Right kidney (tissue), 1 donor: ENCODE measurements around the gene OR2V1.
"Not testable (repeated sequence)": the region's sequence is repeated elsewhere in the genome, so short reads cannot be mapped to it uniquely, and the experiment has no call there.

Experiments
- DNase-seq: peaks from one replicate; pipeline ENCODE4 v3.0.0-alpha.2; 2016

The OR2V1 gene

DNA sequence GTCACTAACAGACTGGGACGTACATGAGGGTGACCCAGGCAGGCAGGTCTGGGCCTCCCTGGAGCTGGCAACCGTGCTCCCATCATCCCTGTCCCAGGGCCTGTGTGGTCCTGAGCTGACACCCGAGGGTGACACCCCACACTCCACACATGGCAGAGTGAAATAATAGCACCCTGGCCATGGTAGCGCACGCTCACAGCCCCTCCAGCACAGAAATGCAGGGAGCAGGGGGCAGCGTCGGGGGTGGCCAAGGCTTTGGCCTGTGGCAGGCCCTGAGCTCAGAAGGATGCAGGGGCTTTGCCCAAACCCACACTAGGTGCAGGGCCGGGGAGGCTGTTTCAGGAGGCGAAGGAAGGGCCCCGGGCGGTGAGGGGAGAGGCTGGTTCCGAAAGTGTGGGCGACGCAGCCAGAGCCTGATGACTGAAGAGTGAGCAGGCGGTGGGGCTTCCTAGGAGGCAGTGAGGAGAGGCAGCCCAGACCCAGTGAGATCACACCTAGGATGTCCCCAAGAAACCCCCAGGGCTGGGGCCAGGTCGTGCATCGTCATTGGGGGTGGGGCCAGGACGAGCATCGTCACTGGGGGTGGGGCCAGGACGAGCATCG is 29.3 kb upstream of the OR2V1 start:
- peak; percentile 22 for DNase-seq

DNA sequence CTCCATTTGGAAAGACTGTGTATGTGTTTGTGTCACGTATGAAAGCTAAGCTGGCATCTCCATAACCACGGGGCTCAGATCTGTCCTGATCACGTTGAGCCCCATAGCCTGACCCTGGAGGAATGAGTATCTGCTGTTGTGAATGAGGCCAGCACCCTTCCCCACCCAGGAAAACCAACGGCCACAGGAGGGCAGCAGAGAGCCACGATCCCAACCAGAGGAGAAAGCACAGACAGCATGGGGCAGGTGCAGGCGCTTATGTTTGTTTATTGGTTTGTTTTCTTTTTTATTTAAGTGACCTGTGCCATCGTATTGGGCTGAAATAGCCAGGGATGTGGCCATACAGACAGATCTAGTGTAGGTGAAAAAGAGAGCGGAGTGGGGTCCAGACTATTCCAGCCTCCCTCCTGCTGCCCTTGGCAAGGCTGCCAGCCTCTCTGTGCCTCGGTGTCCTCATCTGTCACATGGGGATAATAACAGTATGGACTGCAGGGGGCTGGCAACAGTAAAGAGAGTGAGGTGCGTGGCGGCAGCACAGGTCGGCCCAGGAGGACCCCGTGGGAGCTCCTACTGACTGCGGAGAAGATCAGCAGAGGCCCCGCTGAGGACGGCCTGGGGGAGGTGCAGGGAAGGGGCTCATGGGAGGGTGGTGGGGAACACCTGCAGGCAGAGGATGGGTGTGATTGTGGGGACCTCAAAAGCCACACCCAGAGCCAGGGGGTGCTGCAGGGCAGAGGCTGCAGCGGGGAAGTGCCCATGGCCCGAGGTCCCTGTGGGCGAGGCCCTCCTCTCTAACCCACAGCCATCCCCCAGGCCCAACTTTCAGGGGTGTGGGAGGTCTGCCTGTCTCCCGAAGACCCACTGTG is 28.6 kb upstream of the OR2V1 start:
- peak; percentile 64 for DNase-seq

DNA sequence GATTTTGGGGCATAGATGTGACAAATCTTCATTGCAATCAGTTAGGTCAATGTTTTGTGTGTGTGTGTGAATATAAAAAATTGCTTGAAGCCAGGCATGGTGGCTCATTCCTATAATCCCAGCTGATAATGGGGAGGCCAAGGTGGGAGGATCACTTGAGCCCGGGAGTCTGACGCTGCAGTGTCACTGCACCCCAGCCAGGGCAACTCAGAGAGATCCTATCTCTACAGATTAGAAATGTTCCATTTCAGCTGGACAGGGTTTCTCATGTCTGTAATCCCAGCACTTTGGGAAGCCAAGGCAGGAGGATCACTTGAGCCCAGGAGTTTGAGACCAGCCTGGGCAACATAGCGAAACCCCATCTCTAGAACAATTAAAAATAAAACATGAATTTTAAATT is 27.9 kb upstream of the OR2V1 start:
- DNase-seq: no peak

DNA sequence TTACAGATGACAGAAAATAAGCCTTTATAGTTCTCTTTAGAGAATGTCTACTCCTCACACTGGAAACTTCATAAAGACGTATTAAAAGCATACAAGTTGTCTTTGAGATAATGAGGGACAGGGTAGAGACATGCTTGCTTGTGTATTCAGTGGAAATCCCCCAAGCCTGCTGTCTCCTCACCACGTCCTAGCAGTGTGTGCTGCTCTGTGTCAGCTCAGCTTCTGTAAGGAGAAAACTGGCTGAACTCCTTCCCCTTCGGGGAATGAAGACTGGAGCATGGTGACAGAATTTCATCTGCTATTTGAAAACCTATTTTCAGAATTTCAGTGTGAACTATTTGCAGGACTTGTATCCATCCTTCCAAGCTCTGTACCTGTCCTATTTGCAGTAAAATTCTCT is 25.8 kb upstream of the OR2V1 start:
- no peak for DNase-seq

DNA sequence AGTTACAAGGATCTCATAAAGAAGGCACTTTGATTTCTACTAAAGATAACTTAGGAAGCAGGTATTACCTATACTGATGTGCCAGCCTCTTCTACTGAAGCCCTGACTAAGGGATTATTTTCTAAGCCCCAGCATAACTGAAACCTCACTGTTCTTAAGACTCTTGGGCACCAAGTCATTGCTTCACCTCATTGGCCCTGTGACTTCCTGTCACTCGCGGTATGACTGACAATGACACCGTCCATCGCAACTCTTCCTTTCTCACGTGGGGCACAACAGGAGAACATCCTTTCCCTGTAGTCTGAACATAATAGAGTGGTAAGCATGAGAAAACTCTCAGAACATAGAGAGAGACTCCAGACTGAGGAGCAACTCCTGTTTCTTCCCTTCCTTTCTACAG is 22.8 kb upstream of the OR2V1 start:
- no peak for DNase-seq

DNA sequence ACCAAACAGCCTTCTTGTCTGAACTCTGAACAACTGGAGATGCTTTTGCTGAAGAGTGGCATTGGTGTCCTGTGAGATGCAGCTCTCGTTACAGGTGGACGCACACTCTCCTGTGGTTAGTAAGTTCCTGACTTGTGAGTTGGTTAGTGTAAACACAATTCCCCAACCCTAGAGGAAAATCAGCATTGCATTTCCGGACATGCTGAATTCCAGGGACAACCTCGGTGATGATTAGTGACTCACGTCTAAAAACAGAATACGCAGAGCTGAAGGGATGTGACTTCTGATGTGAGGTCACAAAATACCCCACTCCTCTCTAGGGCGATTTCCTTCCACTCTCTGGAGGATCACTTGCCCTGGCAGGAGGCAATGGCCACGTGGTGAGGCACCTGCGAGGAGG is 21.4 kb upstream of the OR2V1 start:
- DNase-seq: no peak

DNA sequence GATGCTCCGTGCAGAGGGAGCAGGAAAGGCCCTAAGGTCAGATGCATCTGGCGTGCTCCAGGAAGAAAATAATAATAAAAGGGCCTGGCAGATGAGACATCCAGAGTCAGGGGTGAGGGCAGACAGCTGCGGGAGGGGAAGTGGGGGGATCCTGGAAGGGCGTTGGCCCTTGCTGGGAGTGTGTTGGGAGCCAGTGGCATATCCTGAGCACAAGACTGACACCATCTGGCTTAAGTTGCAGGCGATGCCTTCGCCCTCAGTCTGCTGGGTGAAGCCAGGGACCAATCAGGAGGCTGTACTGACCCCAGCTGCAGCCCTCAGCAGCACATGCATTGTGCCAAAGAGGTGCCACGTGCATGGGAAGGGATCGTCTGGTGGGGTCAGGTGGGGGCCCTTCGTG is 20.2 kb upstream of the OR2V1 start:
- DNase-seq: no peak

DNA sequence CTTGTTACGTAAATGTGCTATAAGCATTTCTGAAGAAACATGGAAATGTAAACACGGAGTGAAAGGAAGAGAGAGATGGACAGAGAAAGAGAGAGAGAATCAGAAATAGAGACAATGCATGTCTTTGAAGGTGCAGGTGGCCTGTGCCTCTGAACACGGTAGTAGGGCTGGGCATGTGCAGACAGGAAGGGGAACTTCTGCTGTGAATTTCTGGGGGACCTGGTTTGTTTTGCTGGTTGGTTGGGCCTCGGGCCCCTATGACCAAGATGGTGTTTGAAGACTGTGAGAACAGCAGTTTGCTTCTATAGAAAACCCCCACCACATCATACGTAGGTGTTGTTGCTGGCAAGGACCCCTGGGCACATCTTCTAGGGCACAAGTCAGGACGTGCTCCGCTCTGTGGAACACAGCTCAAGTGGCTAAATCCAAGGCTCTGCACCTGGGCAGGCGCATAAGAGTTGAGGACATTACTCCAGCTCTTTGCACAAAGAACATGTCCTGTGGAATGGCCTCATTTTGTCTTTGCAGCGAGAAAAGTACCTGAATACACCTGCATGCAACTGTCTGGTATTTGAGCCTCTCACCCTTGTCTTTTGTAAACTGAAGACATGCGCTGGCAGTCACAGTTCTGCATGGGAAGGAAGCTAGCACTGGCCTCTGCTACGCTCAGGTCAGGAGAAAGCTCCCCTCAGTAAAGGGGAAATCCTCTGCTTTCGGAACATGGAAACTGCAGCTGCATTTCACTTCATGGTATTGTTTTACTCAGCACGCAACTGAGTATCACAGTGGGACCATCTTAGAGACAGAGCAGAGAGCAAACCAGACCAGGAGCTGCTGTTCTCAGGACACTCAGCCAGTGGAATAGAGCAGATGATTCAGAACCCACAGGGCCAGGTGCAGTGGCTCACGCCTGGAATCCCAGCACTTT is 19.1 kb upstream of the OR2V1 start:
- no peak for DNase-seq

DNA sequence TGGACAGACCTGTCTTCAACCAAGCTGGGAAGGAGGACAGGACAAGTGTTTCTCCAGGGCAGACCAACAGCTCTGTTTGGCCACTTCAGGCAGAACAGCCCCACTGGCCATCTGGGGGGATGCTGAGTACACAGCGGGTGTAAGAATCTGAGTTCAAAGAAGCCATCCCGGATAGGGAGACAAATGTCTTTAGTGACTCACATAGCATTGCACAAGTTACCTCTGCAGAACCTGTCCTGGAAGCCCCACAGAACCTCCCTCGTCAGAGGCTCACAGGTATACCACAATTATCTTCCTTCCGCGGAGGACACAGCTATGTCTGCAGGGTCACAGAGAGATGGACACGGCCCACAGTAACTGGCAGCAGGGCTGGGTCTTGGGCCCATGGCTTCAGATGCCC is 18.4 kb upstream of the OR2V1 start:
- no peak for DNase-seq

DNA sequence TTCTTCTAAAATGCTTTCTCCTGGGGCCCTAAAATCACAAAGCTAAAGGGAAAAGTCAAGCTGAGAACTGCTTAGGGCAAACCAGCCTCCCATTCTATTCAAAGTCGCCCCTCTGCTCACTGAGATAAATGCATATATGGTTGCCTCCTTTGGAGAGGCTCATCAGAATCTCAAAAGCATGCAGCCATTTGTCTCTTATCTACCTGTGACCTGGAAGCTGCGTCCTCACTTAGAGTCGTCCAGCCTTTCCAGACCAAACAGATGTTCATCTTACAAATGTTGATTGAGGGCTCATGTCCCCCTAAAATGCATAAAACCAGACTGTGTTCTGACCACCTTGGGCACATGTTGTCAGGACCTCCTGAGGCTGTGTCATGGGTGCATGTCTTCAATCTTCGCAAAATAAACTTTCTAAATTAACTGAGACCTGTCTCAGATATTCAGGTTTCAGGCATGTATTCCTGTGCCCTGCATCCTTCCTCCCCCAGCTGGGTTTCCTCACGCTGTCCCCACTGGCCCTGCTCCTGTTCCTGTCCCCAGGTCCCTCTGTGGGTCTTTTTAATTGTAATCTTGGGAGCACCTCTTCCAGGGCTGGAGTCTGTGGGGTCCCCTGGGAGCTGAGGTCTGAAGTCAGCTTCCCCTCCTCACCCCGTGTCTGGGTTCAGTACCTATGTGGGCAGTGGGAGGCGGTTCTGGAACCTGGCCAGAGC is 16.1 kb upstream of the OR2V1 start, which contains the start of gene OR2V2:
Gene OR2V2 (plus strand): TSS at position 660 of the 710 bp plus-strand sequence. CDS start 7,357 bp downstream, outside the sequence.
- not testable (repeated sequence) for DNase-seq

DNA sequence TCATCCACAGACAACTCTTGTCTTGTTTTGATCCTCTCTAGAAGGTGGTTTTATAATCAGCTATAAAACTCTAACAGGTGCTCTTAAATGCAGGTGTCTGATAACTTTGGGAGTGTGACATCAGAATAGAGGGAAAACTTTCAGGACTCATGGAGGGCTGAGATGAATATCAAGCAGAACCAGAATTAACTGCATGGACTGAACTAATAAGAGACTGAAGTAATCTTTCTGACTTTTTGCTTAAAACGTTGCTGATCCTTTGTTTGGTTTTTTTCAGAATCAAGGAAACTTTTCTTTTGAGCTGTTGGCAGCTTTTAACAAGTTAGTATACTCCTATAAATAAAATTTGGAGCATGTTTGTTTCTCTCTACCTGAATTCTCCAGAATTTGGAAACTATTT is 14.2 kb upstream of the OR2V1 start:
- DNase-seq: no peak

DNA sequence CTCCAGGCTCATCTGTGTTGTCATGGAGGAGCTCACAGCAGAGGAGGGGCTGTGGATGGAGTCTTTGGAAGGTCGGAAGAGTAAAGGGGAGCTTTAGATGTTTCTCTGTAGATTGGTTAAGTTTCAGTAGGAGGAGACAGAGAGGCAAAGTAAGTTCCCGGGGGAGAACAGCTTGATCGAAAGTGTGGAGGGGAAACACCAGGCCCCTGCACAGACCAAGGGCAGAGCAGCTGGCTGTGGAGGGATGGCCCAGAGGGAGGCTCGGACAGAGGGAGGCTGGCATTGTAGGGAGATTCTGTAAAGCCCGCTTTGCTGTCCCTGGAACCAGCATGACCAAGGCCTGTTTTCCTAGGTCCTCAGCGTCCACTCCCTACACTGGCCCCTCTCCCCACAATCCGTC is 11.1 kb upstream of the OR2V1 start:
- no peak for DNase-seq

DNA sequence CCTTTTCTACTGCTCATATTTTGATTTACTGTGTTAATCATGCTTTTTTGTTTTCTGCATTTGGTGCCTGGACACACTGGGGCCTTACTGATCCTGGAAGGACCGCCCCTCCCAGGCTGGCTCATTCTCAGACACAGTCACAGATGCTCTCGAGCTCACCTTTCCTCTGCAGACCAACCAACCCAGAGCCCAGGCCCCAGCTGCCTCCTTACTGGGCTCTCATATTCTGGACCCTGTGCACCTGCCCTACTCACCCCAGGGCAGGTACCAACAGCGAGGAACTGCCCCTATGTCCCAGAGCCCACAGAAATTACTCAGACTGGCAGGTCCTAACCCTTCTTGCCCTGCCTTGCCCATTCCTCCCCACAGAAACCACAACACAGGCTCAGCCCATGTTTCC is 9.8 kb upstream of the OR2V1 start:
- no peak for DNase-seq

DNA sequence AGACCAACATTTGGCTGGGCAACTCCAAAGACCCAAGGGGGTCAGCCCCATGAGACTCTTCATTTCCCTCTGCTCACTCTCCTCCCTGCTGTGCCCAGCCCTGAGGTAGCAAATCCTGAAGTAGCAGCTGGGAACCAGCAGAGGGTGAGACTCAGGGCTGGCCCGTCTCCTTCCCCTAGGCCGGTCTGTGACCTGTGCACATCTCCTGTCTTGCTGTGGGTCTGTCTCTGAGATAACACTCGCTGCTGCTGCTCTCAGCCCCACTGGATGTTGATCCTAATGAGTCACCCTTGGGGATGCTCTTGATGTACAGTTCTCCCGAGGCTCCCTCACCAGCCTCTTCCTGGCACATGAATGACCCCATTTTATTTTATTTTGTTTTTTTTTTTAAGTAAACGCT is 7.3 kb upstream of the OR2V1 start:
- no peak for DNase-seq

DNA sequence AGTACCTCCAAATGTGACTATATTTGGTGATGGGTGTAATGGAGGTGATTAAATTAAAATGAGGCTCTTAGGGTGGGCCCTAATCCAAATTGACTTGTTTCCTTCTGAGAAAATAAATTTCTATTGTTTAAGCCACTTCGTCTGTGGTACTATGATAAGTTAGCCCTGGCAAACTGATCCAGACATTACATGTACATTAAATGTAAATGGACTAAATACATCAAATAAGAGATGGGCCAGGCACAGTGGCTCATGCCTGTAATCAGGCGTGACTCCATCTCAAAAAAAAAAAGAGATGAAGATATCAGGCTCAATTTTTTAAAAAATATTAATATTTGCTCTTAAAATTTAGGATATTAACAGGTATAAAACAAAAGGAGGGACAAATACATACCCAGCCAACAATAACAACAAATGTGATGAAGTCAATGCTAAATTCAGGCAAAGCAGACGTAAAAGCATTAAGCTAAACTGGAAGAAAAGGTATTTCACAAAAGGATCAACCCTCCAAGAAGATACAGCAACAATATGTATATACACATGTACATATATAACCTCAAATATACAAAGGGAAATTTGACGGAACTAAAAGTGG is 5.5 kb upstream of the OR2V1 start:
- DNase-seq: no peak

DNA sequence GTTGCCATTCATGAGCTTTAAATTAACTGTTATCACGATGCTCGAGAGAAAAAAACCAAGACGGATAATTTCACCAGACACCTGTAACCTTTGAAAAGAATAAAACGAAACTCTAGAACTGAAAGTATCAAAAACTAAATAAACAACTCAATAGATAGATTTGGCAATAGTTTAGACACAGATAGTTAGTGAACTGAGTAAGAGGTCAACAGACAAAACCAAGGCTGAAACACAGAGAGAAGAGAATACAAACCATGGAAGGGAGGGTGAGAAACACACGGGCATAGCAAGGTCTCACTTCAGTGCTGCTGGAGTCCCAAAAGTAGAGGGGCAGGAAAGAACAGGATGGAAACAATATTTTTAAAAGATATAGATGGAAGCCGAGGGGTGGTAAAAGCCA is 3.3 kb upstream of the OR2V1 start:
- DNase-seq: no peak

DNA sequence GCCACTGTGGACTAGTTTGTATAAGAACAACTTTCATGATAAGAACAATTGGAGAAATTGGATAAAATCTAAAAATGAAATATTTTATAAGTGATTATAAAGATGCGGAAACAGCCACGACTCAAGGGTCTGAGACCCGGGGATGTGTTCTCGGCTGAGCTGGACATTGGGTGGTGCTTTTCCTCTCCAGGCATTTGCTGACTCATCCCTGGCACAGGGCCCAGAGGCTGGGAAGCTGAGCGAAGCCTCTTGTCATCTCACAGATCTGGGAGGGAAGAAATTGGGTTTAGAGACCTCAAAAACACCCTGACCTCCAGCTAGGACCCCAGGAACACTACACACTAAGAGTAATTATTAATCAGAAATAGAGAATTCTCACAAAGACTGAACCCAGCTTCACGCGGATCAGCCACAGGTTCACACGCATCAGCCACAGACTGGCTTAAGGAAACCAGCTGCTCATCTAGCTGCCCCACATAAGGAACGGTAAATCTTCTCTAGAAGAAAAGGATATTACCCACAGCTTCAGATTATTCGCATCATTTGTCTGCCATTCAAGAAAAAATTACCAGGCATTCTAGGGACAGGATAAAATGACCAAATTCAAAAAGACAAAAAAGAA is 2.8 kb upstream of the OR2V1 start:
- no peak for DNase-seq

DNA sequence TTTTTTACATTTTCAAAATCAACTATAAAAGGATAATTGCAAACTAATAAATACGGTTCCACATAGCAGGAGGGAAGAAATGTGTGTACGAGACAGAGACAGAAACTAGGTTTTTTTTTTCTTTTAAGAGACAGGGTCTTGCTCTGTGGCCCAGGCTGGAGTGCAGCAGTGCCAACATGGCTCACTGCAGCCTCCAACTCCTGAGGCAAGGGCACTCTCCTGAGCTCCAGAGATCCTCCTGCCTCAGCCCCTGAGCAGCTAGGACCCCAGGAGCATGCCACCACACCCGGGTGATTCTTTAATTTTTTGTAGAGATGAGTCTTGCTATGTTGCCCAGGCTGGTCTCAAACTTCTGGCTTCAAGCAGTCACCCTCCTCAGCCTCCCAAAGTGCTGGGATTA is 2.1 kb upstream of the OR2V1 start:
- no peak for DNase-seq

DNA sequence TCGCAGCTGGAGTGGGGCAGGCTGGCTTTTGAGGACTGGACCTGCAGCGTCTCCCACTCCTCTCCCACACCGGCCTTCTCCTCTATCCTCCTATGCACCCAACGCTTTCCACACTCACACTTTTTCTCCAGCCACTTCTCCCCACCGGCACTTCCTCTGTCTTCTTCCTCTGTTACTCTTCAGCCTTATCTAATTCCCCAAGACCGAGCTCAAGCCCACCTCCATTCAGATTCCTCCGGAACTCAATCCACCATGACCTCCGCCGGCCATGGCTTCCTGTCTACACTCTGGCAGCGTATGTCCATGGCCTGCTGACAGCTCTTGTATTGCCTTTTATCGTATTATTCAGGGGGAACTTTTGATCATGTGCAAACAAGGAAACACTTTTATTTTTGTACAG is 545 bp upstream of the OR2V1 start:
- DNase-seq: no peak

DNA sequence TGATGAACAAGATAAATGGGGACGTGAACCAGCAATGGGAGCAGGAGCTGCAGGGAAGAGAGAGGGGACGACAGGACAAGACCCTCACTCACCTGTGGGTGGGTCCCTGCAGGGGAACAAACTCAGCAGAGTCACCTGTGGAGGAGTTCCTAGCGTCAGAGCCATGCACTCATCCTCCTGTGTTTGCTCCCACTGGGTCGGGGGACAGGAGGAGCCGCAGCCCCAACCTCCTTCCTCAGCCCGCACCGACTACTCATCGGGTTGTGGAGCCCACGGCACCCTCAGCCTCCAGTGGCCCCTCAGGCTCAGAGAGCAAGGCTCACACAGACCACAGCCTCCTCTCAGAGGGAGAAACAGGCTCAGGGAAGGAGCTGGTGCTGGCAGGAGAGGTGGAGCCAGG is 888 bp downstream of the OR2V1 start:
- not testable (repeated sequence) for DNase-seq

DNA sequence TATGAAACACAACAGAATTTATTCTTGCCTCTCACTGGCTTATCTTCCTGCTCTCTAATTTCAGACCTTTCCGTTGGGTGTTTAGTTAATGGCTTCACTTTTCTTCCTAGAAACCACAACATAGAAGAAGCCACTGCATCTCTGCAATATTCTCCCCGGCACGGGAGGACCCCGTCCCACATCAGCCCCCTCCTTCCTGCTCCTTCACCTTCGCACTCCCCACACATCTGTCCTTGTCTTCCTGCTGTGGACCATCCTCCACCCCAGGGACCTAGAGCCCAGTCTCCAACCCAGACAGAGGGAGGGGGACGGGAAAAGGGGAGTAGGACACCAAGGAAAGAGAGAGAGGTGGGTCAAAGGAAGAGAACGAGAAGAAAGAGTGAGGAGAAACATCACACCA is 1.4 kb downstream of the OR2V1 start:
- DNase-seq: no peak
